Smooth muscle cell (in vitro differentiated cells): ENCODE results near the gene RGSL1. TPM values are rescaled to one million over a fixed set of nuclear protein-coding genes. Genes with fewer than 3 reads are reported as not detected.

Experiments used
- DNase-seq: peaks from one replicate; lab custom pipeline; 2025; ENCODE audit not compliant: unreplicated experiment; lab: John Stamatoyannopoulos, UW
- H2AFZ ChIP-seq: fragments of 200-600 bp; sonication (generic); 2 replicates; pipeline ENCODE4 v1.6.0; 2016; ENCODE audit warnings: antibody characterized with exemption, low read depth, mild to moderate bottlenecking
- H3F3A ChIP-seq: fragments of 200-600 bp; sonication (generic); 2 replicates; pipeline ENCODE4 v1.6.0; 2017; ENCODE audit warnings: antibody characterized with exemption, low read depth
- H3K27ac ChIP-seq: fragments of 200-600 bp; sonication (generic); 2 replicates; pipeline ENCODE4 v1.5.1; 2016; ENCODE audit warnings: low read depth, mild to moderate bottlenecking
- H3K27me3 ChIP-seq: fragments of 200-600 bp; sonication (generic); 2 replicates; pipeline ENCODE4 v1.6.1; 2016; ENCODE audit warnings: low read depth, mild to moderate bottlenecking
- H3K36me3 ChIP-seq: fragments of 200-600 bp; sonication (generic); 2 replicates; pipeline ENCODE4 v1.5.1; 2016; ENCODE audit warnings: low read depth
- H3K4me1 ChIP-seq: fragments of 200-600 bp; sonication (generic); 2 replicates; pipeline ENCODE4 v1.5.1; 2016; ENCODE audit warnings: low read depth
- H3K4me2 ChIP-seq: fragments of 200-600 bp; sonication (generic); 2 replicates; pipeline ENCODE4 v1.6.0; 2016; ENCODE audit warnings: mild to moderate bottlenecking
- H3K4me3 ChIP-seq: fragments of 200-600 bp; sonication (generic); 2 replicates; pipeline ENCODE4 v1.5.1; 2016; ENCODE audit warnings: mild to moderate bottlenecking
- H3K79me2 ChIP-seq: fragments of 200-600 bp; sonication (generic); 2 replicates; pipeline ENCODE4 v1.6.0; 2016; ENCODE audit warnings: low read depth, mild to moderate bottlenecking
- H3K9ac ChIP-seq: fragments of 200-600 bp; sonication (generic); 2 replicates; pipeline ENCODE4 v1.6.0; 2016; ENCODE audit warnings: low read depth
- H3K9me3 ChIP-seq: fragments of 200-600 bp; sonication (generic); replicated peaks from 2 replicates; pipeline ENCODE4 v1.5.1; 2016; ENCODE audit warnings: low read depth
- H4K20me1 ChIP-seq: fragments of 200-600 bp; sonication (generic); 2 replicates; pipeline ENCODE4 v1.6.0; 2016; ENCODE audit warnings: low read depth
- WGBS: methylation state at CpG from one replicate; pipeline ENCODE4 v1.1.7; 2016; ENCODE audit warnings: low lambda C conversion rate; 5-methylcytosine and 5-hydroxymethylcytosine counted together
- polyA plus RNA-seq: library from polyadenylated mRNA; unstranded; fragments of >200 nt; fragmentation: Nextera tagmentation; extraction: Ambion mirVana; gene quantifications from 2 replicates; pipeline ENCODE4 v1.2.1, GENCODE V29; 2016
- total RNA-seq: library from RNA; depleted of rRNA; stranded (reverse); fragments of >200 nt; gene quantifications from 2 replicates; pipeline ENCODE4 v1.2.3, GENCODE V29; 2014
- TF ChIP-seq, protein P1 (sequence below): fragments of 200-600 bp; sonication (generic); IDR thresholded peaks from 2 replicates; pipeline ENCODE4 v1.5.1; 2017; ENCODE audit warnings: borderline replicate concordance, mild to moderate bottlenecking, antibody characterized with exemption; ENCODE audit not compliant: insufficient read depth, poor library complexity, severe bottlenecking

RGSL1 gene
- total and polyA plus RNA-seq, 2 experiments from 2014 or later = not detected

DNA sequence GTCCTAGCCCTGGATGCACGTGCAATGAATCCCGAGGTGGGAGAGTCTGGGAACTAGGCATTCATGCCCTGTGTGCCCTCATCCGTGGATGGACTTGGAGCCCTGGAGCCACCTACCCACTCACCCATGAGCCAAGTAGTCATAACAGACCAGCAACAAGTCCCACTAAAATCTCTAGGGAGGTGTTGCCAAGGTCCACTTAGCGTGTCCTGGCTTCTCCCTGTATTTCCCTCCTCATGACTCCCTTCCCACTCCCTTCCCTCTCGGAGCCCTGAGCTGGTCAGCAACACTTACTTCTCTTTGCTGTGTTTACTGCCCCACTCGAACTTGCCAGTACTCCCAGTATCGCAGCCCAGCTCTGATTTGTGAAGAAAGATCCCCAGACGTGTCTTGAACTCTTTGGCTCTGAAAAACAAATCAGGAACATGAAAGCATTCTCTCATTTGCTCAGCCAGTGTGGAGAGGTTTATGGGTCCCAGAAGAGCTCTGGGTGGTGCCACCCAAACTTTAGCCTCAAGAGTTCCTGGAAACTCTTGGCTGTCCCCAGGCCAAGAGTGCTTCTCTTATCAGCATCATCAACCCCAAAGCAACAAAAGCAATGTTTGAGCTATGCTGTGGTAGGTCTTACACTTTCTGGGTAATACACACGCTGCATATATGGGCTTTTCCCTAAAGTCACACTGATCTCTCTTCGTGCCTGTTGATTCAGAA lies 153.1 kb downstream of the RGSL1 start:
- H3K79me2 ChIP-seq = no peaks in the 10 kb centered on the region
- no peaks in the 10 kb centered on the region for H3K9me3 ChIP-seq
- peak overlapping the region; percentile 87 for H3K4me2 ChIP-seq
- H3F3A ChIP-seq = no peaks in the 10 kb centered on the region
- no peaks in the 10 kb centered on the region for H4K20me1 ChIP-seq
- H3K36me3 ChIP-seq = no peaks in the 10 kb centered on the region
- no peak overlapping the region for H2AFZ ChIP-seq
- DNase-seq = no peak
- H3K27me3 ChIP-seq = no peaks in the 10 kb centered on the region
- TF ChIP-seq, protein P1, sequence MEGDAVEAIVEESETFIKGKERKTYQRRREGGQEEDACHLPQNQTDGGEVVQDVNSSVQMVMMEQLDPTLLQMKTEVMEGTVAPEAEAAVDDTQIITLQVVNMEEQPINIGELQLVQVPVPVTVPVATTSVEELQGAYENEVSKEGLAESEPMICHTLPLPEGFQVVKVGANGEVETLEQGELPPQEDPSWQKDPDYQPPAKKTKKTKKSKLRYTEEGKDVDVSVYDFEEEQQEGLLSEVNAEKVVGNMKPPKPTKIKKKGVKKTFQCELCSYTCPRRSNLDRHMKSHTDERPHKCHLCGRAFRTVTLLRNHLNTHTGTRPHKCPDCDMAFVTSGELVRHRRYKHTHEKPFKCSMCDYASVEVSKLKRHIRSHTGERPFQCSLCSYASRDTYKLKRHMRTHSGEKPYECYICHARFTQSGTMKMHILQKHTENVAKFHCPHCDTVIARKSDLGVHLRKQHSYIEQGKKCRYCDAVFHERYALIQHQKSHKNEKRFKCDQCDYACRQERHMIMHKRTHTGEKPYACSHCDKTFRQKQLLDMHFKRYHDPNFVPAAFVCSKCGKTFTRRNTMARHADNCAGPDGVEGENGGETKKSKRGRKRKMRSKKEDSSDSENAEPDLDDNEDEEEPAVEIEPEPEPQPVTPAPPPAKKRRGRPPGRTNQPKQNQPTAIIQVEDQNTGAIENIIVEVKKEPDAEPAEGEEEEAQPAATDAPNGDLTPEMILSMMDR = no peak
- H3K9ac ChIP-seq = no peak overlapping the region
- peaks cover 10% of the 10 kb centered on the region for H3K4me1 ChIP-seq
- no peak overlapping the region for H3K4me3 ChIP-seq
- H3K27ac ChIP-seq = no peak overlapping the region
- 54% methylated on average over 10 of the region's 10 CpGs for WGBS

DNA sequence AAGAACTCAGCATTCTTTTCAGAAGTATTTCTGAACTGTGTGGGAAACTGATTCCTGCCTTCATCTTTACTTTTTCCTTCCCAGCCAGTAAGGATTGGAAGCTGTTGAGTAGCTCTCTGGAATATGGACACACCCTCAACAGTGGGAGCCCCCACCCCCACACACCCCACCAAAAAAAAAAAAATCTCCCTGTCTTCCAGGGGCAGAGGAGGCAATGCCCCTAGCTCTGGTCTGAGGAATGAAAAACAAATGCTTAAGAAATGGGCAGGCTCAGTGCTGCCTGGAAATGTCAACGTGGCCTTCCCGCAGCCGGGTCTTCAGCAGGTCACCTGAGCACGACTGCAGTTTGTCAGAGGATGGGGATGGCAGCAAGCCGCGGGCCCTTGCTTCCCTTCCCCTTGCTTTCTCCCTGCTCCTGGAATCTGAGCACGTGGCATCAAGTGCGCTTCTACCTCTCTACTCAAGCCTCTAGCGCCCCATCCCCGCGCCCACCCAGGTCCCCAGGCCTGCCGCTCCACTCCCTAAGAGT lies 153.8 kb downstream of the RGSL1 start:
- no peak overlapping the region for H2AFZ ChIP-seq
- no peaks in the 10 kb centered on the region for H3K9me3 ChIP-seq
- no peak for DNase-seq
- H3K79me2 ChIP-seq = no peaks in the 10 kb centered on the region
- no peaks in the 10 kb centered on the region for H3K27me3 ChIP-seq
- WGBS = 2% methylated on average over 10 of the region's 12 CpGs
- H4K20me1 ChIP-seq = no peaks in the 10 kb centered on the region
- H3K36me3 ChIP-seq = no peaks in the 10 kb centered on the region
- TF ChIP-seq, protein P1 = no peak
- no peak overlapping the region for H3K9ac ChIP-seq
- H3F3A ChIP-seq = no peaks in the 10 kb centered on the region
- H3K4me1 ChIP-seq = peaks cover 10% of the 10 kb centered on the region
- H3K27ac ChIP-seq = no peak overlapping the region
- peak overlapping the region; percentile 48 for H3K4me3 ChIP-seq
- peak overlapping the region; percentile 87 for H3K4me2 ChIP-seq

DNA sequence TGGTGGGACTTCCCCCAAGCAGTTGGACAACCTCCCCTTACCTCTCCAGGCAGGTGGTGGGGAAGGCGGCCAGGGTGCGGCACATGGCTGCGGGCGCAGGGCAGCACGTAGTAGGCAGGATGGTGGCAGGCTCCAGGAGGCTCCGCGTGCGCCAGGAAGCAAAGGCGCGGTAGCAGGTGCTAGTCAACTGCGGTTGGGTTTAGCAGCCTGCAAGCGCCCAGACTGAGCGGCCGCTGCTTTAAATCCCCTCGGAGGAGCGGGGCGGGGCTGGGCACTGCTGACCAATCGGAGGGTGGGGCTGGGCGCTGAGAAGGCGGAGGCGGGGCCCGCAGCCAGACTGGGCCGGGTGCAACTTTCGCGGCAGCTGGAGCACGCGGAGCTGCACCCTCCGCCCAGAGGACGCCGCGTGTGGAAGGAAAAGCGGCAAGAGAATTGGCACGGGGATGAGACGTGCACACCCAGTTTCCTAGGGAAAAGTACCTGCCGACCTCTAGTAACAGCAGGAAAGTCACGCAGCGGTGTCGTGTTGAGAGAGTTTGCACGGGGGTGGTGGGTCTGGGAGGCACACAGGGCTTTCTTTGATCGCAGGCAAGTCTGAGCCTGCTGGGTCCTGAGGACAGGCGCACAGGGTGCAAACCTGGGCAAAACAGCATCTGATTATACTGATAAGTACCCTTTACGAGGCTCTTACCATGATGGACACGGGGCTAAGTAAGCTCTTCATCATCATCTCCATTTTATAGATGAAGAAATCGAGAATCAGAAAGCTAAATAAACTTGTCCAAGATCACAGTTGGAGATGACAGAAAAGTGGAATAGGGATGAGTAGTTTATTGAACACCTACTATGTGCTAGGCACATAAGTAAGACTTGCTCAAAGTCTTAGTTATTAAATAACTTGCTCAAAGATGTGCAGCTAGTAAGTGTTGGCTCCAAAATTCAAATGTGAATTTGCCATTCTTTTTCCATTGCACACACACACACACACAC lies 154.5 kb downstream of the RGSL1 start, which contains the start of gene RGS16:
TSS of gene RGS16 (minus strand) at position 215 of the 990 bp plus-strand sequence. CDS start at position 85, 130 bp downstream.
- no peak within 1 kb of the TSS for H3K9ac ChIP-seq
- H3K9me3 ChIP-seq = no peaks in the 10 kb centered on the region

More for the DNA sequence above, 154.5 kb downstream of the RGSL1 start, which contains the start of gene RGS16:
- Histone ChIP-seq H3K27me3 (no peaks in the 10 kb centered on the region), H3K4me3 (peak within 1 kb of the TSS; percentile 48), H3K36me3 (no peaks in the 10 kb centered on the region), H3K79me2 (no peaks in the 10 kb centered on the region), H2AFZ (no peak within 1 kb of the TSS), H4K20me1 (no peaks in the 10 kb centered on the region), H3K27ac (no peak within 1 kb of the TSS), H3K4me1 (peaks cover 10% of the 10 kb centered on the region), H3F3A (no peaks in the 10 kb centered on the region), H3K4me2 (peak within 1 kb of the TSS; percentile 87)
- TF ChIP-seq, protein P1 = no peak
- peak; percentile 40 for DNase-seq
- 11% methylated on average over 44 of the region's 44 CpGs for WGBS
